Measurements from ENCODE around the gene ASCC3.

- TF ChIP-seq CTCF (IDR thresholded peaks at IDR 0.05) (no peak), POLR2A (IDR thresholded peaks at IDR 0.05) (no peak)
These were observed 4.9 kb downstream of the ASCC3 start for GRCh38 chr6:100876251-100876650.

All from testis (tissue), 2 donors.